GM19468 (cell line): Measurements from ENCODE around the gene KNCN.

Experiments used
- ATAC-seq: cut with Tn5 transposase; IDR thresholded peaks from one replicate; pipeline ENCODE4 v1.9.1; 2021; ENCODE audit warnings: mild to moderate bottlenecking, moderate library complexity, moderate number of reproducible peaks; ENCODE audit not compliant: unreplicated experiment; ENCODE audit errors: extremely low read depth

KNCN gene

GRCh38 chr1:46546210-46546609 lies 5.2 kb downstream of the KNCN start:
- no peak for ATAC-seq

DNA sequence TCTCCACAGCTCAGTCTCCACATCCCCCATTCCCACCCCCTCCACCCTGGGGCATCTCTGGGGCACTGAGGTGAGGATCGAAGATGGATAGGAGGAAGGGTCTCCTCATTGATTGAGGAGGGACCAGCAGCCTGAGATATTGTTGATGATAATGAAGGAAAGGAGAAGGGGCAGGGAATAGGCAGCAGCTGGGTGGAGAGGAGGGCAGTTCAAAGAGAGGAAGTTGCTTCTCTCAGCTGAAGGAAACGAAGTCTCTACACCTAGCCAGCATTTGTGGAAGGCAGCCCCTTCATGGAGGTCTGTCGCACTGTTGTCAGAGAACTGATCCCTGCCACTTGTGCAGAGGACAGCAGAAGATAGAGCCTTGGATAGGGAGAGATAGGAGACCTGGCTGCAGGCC lies 5.7 kb downstream of the KNCN start:
- ATAC-seq, result no peak

DNA sequence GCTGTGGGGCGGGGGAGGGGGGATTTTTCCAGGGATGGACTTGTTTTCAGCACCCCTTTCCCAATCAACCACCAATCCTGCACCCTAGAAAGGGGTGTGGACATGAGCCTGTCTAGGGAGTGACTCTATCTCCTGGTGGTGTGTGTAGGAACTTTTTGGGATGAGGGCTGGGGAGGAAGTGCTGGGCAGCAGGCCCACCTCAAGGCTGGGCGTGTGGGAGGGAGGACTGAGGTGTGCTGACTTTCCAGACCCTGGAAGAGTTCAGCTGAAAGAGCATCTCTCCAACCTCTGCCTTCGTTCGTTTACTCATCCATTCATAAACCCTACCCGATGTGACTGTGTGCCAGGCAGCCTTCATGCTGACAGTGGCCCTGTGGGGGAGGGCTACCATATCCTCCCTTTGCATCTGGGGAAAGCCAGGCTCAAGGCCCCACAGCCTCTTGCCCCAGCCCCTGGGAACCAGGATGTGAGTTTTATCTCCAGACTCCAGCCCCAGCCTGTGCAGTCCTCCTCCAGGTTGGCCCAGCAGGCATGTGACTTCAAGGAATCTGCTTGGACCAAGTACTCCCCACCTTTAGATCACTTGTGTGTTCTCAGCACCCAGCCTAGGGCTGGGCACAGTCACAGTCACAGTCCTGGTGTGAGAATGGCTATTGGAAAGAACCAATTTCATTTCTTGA lies 6.7 kb downstream of the KNCN start:
- no peak for ATAC-seq

GRCh38 chr1:46543761-46544560 lies 7.5 kb downstream of the KNCN start:
- no peak for ATAC-seq

- no peak for ATAC-seq
These were observed 8.1 kb downstream of the KNCN start for GRCh38 chr1:46543382-46543760.

- no peak for ATAC-seq
These were observed 11.5 kb downstream of the KNCN start for GRCh38 chr1:46539972-46540371.

DNA sequence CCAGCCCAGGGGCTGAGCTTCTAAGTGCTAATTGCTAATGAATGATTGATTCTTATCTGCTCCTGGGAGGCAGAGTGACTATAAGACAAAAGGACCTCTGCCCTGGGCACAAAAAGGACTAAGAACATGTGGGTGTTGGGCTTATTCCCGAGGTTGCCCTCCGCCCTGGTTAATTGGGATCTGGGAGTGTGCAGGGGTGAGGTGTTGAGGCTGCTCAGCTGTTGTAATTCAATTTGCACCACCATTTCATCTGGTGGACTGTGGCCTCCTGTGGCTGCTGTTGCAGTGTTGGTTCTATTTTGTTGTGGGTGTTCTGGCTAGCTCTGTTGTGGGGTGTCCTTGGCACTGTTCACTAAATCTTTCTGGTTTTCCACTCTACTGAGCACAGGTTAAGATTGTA lies 13.3 kb downstream of the KNCN start:
- no peak for ATAC-seq

DNA sequence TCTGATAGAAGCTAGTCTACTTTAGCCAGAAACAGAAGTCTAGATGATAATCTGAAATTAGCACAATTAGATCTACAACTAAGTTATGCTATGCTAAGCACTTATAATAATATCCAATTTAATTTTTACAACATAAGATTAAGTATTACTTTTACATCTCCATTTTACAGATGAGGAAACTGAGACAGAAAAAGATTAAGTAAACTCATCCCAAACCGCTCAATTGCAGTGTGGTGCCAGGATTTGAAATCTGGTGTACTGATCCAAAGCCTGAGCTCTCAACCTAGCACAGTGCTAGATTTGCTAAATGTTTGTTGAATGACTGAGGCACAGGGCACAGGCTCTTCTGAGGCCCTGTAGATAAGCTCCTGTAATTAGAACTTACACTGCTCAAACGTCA lies 13.8 kb downstream of the KNCN start:
- no peak for ATAC-seq

GRCh38 chr1:46536527-46536926 lies 14.9 kb downstream of the KNCN start:
- no peak for ATAC-seq

DNA sequence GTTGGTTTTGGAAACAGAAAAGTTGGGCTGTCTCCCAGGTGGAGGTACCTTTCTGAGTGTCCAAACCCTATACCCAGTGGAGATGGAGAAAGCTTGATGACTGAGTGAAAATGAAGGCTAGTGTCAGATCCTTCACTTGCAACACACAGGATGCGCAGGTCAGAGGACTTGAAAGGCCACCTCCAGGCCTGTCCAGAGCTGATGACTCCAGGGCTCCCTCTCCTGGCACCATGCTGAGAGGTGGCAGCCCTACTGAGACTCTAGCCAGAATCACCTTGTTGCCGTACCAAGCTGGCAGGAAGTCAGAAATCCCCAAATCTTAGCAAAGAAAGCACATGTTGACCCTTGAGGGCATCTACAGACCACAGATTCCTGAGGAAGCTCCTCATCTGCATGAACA lies 16.4 kb downstream of the KNCN start:
- ATAC-seq, result no peak

GRCh38 chr1:46533179-46533864 lies 18.1 kb downstream of the KNCN start:
- ATAC-seq, result no peak

DNA sequence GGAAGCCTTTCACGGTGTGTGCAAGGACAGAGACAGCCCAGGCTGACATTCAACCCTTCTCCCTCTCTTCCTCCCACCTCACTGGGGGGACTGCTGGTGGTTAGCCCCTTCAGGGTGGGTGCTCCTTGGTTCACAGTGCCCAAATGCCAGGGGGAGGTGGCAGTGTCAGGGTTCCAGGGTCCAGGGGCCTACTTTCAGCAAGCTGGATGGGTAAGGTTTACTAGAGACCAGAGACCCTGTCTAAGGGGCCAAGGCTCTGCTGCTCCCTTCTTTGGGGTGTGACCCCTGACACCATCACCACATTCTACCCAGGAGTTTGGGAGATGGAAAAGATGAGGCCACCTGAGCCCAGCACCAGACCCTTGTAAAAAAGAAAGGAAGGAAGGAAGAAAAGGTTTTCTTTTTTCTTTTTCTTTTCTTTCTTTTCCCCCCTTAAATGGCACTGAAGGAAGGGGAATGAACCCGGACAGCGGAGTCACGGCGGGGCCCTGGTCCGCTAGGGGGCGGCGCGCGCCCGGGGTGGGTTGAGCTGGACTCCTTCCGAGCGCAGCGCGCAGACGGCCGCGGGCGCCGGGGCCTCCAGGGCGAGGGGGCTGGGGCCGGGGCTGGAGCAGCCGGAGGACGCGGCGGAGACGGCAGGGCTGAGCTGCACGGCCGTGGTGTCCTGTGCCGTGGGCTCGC lies 18.8 kb downstream of the KNCN start:
- ATAC-seq, result no peak

DNA sequence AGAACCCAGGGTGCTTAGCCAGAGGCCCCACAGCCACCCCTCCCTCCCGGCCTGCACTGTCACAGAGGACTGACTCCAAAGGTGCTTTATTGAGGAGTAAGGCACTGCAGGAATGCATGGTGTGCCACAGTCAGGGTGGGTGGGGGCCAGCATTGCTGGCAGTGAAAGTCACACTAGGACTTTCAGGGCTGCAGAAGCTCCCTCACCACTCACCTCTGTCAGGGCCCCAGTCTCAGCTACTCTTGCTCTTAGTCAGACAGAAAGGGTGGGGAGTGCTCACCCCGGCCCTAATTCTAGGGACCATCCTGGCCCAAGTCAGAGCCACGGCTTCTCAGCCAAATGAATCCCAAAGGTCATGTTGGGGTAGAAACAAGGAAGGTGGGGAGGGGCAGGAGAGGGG lies 19.4 kb downstream of the KNCN start:
- ATAC-seq, result no peak

GRCh38 chr1:46530791-46531409 lies 20.5 kb downstream of the KNCN start:
- ATAC-seq, result no peak

DNA sequence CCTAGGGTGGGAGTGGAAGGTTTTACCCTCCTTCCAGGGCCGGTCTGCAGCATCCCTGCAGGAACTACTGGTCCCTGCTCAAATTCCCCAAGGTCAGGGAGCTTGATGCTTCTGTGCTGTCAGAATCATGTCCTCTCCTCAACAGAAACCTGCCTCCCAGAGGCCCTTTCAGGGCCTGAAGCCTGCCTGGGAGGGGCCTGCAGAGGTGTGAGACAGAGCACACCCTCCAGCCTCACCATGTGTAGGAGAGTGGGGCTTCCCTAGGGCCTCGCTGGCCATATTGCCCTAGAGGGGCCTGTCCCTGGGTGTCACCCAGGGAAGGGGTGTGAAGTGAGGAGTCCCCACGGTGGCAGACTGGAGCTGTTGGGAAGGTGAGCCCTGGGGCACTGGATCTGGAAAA lies 21.1 kb downstream of the KNCN start:
- ATAC-seq, result no peak

- ATAC-seq, result no peak
These were observed 22.3 kb downstream of the KNCN start for GRCh38 chr1:46529031-46529630.

DNA sequence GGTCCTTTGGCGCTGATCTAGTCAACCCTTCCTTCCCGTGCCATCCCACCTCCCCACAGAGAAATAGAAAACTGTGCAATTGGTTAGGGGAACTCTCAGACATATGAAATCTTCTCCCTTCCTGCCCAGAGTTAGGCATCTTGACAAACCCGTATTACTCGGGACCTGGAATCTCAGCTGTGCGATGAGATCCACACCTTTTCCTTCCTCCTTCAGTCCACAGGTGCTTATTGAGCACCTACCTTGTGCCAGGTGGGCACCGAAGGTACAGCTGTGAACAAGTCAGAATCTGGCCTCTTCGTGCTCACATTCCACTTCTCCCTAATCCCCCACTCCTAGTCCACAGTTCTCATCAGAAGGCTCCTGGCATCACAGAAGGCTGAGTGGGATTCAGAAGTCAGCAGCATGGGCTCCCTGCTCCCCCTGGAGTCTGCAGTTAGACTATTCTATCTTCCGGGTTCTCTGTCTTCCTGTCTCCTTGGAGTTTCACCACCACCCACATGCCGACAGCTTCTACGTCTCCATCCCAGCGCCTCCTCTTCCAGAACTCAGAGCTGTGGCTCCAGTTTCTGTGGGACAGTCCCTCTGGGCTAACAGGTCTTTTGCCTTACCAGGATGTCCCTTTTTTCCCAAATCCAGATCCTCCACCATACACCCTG lies 23.0 kb downstream of the KNCN start:
- no peak for ATAC-seq

GRCh38 chr1:46527474-46528296 lies 23.8 kb downstream of the KNCN start:
- no peak for ATAC-seq
